ENCODE results near the gene PACRG. TPM values are rescaled to one million over a fixed set of nuclear protein-coding genes. Genes with fewer than 3 reads are reported as not detected.

The PACRG gene
- total and polyA plus RNA-seq, 2 of the 13 experiments (the other 11 are each of a cell fraction or from before 2014, with no cell fraction given), result 0.13 TPM; not detected in 1

- WGBS (ENCODE audit: low lambda C conversion rate), result 49% methylated on average over 4 of the region's 4 CpGs
- no TSS peak for BruUV-seq (replicated peaks)
- Histone ChIP-seq H3K4me1 (ENCODE audit: insufficient read depth, low read length) (no peaks in the 10 kb centered on the region), H3K36me3 (replicated peaks in 1 of 2; ENCODE audit: control insufficient read depth in 1 of 2, insufficient read depth in 2 of 2, low read length in 2 of 2) (no peaks in the 10 kb centered on the region), H3K79me2 (ENCODE audit: insufficient read depth, low read length) (no peaks in the 10 kb centered on the region), H3K4me3 (replicated peaks in 1 of 3; ENCODE audit: insufficient read depth in 1 of 3, low read depth in 2 of 3, low read length in 3 of 3) (no peak overlapping the region), H3K4me2 (ENCODE audit: low read depth, low read length) (no peak overlapping the region), H2AFZ (ENCODE audit: low read length) (no peak overlapping the region), H4K20me1 (ENCODE audit: insufficient read depth, low read length) (no peaks in the 10 kb centered on the region), H3K27ac (ENCODE audit: extremely low read length, insufficient read depth, low read length) (no peak overlapping the region), H3K9ac (ENCODE audit: insufficient read depth, low read depth, low read length) (no peak overlapping the region), H3K9me3 (ENCODE audit: low read length) (no peaks in the 10 kb centered on the region), H3K27me3 (ENCODE audit: control insufficient read depth in 1 of 2, insufficient read depth in 2 of 2, low read length in 2 of 2) (peaks cover 2 to 17% of the 10 kb centered on the region in 2 experiments; a peak in 4 of 5 replicates)
- FAIRE-seq (no peak), DNase-seq (ENCODE audit: low spot score) (no peak), ATAC-seq (no peak)
- POLR2A ChIA-PET, result no interaction called here
- intact Hi-C loops (cut with micrococcal nuclease; ENCODE audit: unreplicated experiment) (no loop called here), in situ Hi-C loops (cut with HindIII; ENCODE audit: extremely low pct_ligation_motif_present, low pct_unique_long_range_greater_than_20kb) (no loop called here)
- no peak for TF ChIP-seq ZBTB8A (CRISPR knock-in tag; IDR thresholded peaks at IDR 0.05; ENCODE audit: borderline replicate concordance, low read depth)
- TF ChIP-seq, protein P1, sequence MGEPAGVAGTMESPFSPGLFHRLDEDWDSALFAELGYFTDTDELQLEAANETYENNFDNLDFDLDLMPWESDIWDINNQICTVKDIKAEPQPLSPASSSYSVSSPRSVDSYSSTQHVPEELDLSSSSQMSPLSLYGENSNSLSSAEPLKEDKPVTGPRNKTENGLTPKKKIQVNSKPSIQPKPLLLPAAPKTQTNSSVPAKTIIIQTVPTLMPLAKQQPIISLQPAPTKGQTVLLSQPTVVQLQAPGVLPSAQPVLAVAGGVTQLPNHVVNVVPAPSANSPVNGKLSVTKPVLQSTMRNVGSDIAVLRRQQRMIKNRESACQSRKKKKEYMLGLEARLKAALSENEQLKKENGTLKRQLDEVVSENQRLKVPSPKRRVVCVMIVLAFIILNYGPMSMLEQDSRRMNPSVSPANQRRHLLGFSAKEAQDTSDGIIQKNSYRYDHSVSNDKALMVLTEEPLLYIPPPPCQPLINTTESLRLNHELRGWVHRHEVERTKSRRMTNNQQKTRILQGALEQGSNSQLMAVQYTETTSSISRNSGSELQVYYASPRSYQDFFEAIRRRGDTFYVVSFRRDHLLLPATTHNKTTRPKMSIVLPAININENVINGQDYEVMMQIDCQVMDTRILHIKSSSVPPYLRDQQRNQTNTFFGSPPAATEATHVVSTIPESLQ (CRISPR knock-in tag; conservative IDR thresholded peaks at IDR 0.05), result no peak
- TF ChIP-seq ZBTB14 (CRISPR knock-in tag; IDR thresholded peaks at IDR 0.05), result no peak
- no peak for TF ChIP-seq MAFK (conservative IDR thresholded peaks at IDR 0.05 in 1 of 2, IDR thresholded peaks at IDR 0.05 in 1 of 2; ENCODE audit: low read length in 2 of 2)
- TF ChIP-seq CREM (IDR thresholded peaks at IDR 0.05), result no peak
- TF ChIP-seq CREM (CRISPR knock-in tag; IDR thresholded peaks at IDR 0.05), result no peak
- no peak for TF ChIP-seq ATF7 (IDR thresholded peaks at IDR 0.05)
- TF ChIP-seq ATF7 (CRISPR knock-in tag; IDR thresholded peaks at IDR 0.05), result no peak
- TF ChIP-seq ATF1 (CRISPR knock-in tag; IDR thresholded peaks at IDR 0.05), result no peak
- TF ChIP-seq ZFP41 (CRISPR knock-in tag; IDR thresholded peaks at IDR 0.05; ENCODE audit: borderline replicate concordance), result no peak
- no peak for TF ChIP-seq ZNF724P (CRISPR knock-in tag; IDR thresholded peaks at IDR 0.05; ENCODE audit: borderline replicate concordance)
- no peak for TF ChIP-seq TCF7 (IDR thresholded peaks at IDR 0.05; ENCODE audit: low read depth)
- TF ChIP-seq KAT2B (IDR thresholded peaks at IDR 0.05; ENCODE audit: borderline replicate concordance, low read depth, low read length), result no peak
- TF ChIP-seq CHD4 (IDR thresholded peaks at IDR 0.05; ENCODE audit: borderline replicate concordance, low read length), result no peak
- no peak for TF ChIP-seq DNMT1 (CRISPR knock-in tag; IDR thresholded peaks at IDR 0.05)
- no peak for TF ChIP-seq MIXL1 (CRISPR knock-in tag; IDR thresholded peaks at IDR 0.05)
- CTCF ChIA-PET (ENCODE audit: low intra/inter-chr PET ratio, low total read pairs), result no interaction called here
These were observed 561.7 kb downstream of the PACRG start for GRCh38 chr6:163289447-163289846.
